ENCODE data around the gene ATXN3L. TPM values are rescaled to one million over a fixed set of nuclear protein-coding genes. Genes with fewer than 3 reads are reported as not detected.

ATXN3L gene
- polyA plus RNA-seq, 1 donor from 2014 or later: not detected

DNA sequence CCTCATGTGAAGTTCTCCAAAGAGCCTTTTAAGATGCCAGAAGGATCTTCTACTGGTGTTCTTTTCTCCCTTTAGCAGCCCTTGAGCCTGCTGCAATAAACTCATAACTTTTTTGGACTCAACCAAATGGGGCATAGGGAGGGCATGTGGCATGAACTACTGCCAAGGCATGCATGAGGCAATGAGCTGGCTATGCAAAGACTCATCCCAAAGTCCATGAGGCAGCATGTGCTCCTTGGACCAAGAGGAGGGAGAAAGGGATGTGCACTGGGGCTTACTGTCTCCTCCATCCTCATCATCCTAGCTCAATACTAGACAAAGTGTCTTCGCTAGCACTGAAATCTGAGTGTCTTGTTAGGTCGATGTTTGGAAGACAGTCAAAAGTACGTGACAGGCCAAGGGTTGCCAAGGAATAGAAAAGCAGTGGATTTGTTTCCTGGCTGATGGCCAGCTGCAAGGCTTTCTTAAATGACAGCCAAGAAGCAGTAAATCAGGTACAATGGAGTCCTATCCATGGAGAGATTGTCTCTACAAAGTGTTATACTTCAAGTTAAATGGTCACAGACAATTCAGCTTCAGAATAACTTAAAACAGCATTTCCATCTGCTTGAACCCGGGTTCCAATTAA, 44.5 kb upstream of the ATXN3L start:
- H4K20me1 ChIP-seq (ENCODE audit: insufficient read depth): no peaks in the 10 kb centered on the region
- H3F3A ChIP-seq (ENCODE audit: insufficient read depth, low read length, poor library complexity, severe bottlenecking): no peaks in the 10 kb centered on the region
- H3K4me3 ChIP-seq (ENCODE audit: low read length): no peak overlapping the region
- H3K79me2 ChIP-seq (replicated peaks; ENCODE audit: insufficient read depth, low read length): no peaks in the 10 kb centered on the region
- no peak overlapping the region for H3K9ac ChIP-seq (ENCODE audit: low read length)
- H3K27ac ChIP-seq (ENCODE audit: low read length): no peak overlapping the region
- TF ChIP-seq RAD21 (conservative IDR thresholded peaks at IDR 0.05): no peak
- TF ChIP-seq, protein P1, sequence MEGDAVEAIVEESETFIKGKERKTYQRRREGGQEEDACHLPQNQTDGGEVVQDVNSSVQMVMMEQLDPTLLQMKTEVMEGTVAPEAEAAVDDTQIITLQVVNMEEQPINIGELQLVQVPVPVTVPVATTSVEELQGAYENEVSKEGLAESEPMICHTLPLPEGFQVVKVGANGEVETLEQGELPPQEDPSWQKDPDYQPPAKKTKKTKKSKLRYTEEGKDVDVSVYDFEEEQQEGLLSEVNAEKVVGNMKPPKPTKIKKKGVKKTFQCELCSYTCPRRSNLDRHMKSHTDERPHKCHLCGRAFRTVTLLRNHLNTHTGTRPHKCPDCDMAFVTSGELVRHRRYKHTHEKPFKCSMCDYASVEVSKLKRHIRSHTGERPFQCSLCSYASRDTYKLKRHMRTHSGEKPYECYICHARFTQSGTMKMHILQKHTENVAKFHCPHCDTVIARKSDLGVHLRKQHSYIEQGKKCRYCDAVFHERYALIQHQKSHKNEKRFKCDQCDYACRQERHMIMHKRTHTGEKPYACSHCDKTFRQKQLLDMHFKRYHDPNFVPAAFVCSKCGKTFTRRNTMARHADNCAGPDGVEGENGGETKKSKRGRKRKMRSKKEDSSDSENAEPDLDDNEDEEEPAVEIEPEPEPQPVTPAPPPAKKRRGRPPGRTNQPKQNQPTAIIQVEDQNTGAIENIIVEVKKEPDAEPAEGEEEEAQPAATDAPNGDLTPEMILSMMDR (IDR thresholded peaks at IDR 0.05; ENCODE audit: poor library complexity, severe bottlenecking): no peak
- TF ChIP-seq EP300 (conservative IDR thresholded peaks at IDR 0.05; ENCODE audit: poor library complexity, severe bottlenecking): no peak
- no peak for TF ChIP-seq EZH2 (IDR thresholded peaks at IDR 0.05; ENCODE audit: borderline replicate concordance, insufficient read depth, low read length, poor library complexity, severe bottlenecking)
- TF ChIP-seq, protein P2, sequence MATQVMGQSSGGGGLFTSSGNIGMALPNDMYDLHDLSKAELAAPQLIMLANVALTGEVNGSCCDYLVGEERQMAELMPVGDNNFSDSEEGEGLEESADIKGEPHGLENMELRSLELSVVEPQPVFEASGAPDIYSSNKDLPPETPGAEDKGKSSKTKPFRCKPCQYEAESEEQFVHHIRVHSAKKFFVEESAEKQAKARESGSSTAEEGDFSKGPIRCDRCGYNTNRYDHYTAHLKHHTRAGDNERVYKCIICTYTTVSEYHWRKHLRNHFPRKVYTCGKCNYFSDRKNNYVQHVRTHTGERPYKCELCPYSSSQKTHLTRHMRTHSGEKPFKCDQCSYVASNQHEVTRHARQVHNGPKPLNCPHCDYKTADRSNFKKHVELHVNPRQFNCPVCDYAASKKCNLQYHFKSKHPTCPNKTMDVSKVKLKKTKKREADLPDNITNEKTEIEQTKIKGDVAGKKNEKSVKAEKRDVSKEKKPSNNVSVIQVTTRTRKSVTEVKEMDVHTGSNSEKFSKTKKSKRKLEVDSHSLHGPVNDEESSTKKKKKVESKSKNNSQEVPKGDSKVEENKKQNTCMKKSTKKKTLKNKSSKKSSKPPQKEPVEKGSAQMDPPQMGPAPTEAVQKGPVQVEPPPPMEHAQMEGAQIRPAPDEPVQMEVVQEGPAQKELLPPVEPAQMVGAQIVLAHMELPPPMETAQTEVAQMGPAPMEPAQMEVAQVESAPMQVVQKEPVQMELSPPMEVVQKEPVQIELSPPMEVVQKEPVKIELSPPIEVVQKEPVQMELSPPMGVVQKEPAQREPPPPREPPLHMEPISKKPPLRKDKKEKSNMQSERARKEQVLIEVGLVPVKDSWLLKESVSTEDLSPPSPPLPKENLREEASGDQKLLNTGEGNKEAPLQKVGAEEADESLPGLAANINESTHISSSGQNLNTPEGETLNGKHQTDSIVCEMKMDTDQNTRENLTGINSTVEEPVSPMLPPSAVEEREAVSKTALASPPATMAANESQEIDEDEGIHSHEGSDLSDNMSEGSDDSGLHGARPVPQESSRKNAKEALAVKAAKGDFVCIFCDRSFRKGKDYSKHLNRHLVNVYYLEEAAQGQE (IDR thresholded peaks at IDR 0.05; ENCODE audit: borderline replicate concordance): no peak
- TF ChIP-seq TAF1 (IDR thresholded peaks at IDR 0.05; ENCODE audit: low read depth): no peak
- no peak for TF ChIP-seq SMC3 (conservative IDR thresholded peaks at IDR 0.05; ENCODE audit: poor library complexity)
- no peak for TF ChIP-seq MXI1 (conservative IDR thresholded peaks at IDR 0.05; ENCODE audit: poor library complexity, severe bottlenecking)
- no peak for TF ChIP-seq POLR2AphosphoS5 (IDR thresholded peaks at IDR 0.05)
- H3K9me3 ChIP-seq (ENCODE audit: low read length): no peaks in the 10 kb centered on the region
- no peaks in the 10 kb centered on the region for H3K27me3 ChIP-seq (ENCODE audit: insufficient read depth, low read depth, low read length)
- no peak overlapping the region for H2AFZ ChIP-seq (ENCODE audit: low read depth, low read length)
- H3K36me3 ChIP-seq (ENCODE audit: insufficient read depth, low read length): no peaks in the 10 kb centered on the region
- H3K9me2 ChIP-seq (ENCODE audit: insufficient read depth, low read length): no peaks in the 10 kb centered on the region
- H3K4me2 ChIP-seq (ENCODE audit: low read length): no peak overlapping the region

DNA sequence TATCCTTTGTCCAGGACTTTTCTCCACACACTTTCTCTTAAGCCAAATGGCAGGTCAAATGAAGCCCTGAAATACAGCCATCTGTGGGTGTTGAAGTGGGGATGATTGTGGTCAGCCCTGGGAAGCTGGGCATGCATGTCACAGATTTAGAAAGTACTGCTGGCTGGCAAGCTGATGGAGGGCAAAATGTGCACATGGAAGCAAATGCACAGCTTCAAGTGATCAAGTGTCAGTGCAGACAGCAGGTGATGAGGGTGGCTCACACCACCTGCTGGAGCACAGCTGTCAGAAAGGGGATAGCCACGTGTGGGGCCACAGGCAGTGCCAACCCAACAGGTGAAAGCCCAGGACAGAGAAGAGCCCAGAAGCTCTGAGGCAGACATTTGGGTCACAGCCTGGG, 40.3 kb upstream of the ATXN3L start:
- Histone ChIP-seq H3K4me2 (ENCODE audit: low read length) (no peak overlapping the region), H2AFZ (ENCODE audit: low read depth, low read length) (no peak overlapping the region), H3F3A (ENCODE audit: insufficient read depth, low read length, poor library complexity, severe bottlenecking) (no peaks in the 10 kb centered on the region), H3K27me3 (ENCODE audit: insufficient read depth, low read depth, low read length) (no peaks in the 10 kb centered on the region), H3K9me2 (ENCODE audit: insufficient read depth, low read length) (no peaks in the 10 kb centered on the region), H3K9ac (ENCODE audit: low read length) (no peak overlapping the region), H3K27ac (ENCODE audit: low read length) (no peak overlapping the region), H3K9me3 (ENCODE audit: low read length) (no peaks in the 10 kb centered on the region), H3K4me3 (ENCODE audit: low read length) (no peak overlapping the region), H3K36me3 (ENCODE audit: insufficient read depth, low read length) (no peaks in the 10 kb centered on the region), H4K20me1 (ENCODE audit: insufficient read depth) (no peaks in the 10 kb centered on the region), H3K79me2 (replicated peaks; ENCODE audit: insufficient read depth, low read length) (no peaks in the 10 kb centered on the region)
- TF ChIP-seq POLR2AphosphoS5 (IDR thresholded peaks at IDR 0.05): no peak
- TF ChIP-seq EZH2 (IDR thresholded peaks at IDR 0.05; ENCODE audit: borderline replicate concordance, insufficient read depth, low read length, poor library complexity, severe bottlenecking): no peak
- no peak for TF ChIP-seq SMC3 (conservative IDR thresholded peaks at IDR 0.05; ENCODE audit: poor library complexity)
- TF ChIP-seq RAD21 (conservative IDR thresholded peaks at IDR 0.05): no peak
- no peak for TF ChIP-seq EP300 (conservative IDR thresholded peaks at IDR 0.05; ENCODE audit: poor library complexity, severe bottlenecking)
- TF ChIP-seq, protein P2 (IDR thresholded peaks at IDR 0.05; ENCODE audit: borderline replicate concordance): no peak
- no peak for TF ChIP-seq TAF1 (IDR thresholded peaks at IDR 0.05; ENCODE audit: low read depth)
- no peak for TF ChIP-seq MXI1 (conservative IDR thresholded peaks at IDR 0.05; ENCODE audit: poor library complexity, severe bottlenecking)
- TF ChIP-seq, protein P1 (IDR thresholded peaks at IDR 0.05; ENCODE audit: poor library complexity, severe bottlenecking): no peak

Data from neural cell (in vitro differentiated cells).